ENCODE measurements around the gene IZUMO2.

GRCh38 chr19:50207730-50208129 lies 44.6 kb upstream of the IZUMO2 start:
- no peak for TF ChIP-seq POLR2AphosphoS5 (IDR thresholded peaks at IDR 0.05)
- no peak for TF ChIP-seq CTCF (IDR thresholded peaks at IDR 0.05)
